Non-pigmented ciliary epithelial cell (primary cell): ENCODE measurements around the gene RNASEH2B.

ENCODE experiments used
- DNase-seq: peaks from one replicate; pipeline ENCODE4 v3.0.0-alpha.2; 2010; ENCODE audit warnings: low read depth

RNASEH2B gene

GRCh38 chr13:50907781-50908180, 1.8 kb upstream of the RNASEH2B start:
- DNase-seq, result no peak

- no peak for DNase-seq
Measured at GRCh38 chr13:50908371-50908770, 1.2 kb upstream of the RNASEH2B start.

GRCh38 chr13:50910485-50910805, 854 bp downstream of the RNASEH2B start:
- DNase-seq, result no peak

- DNase-seq, result no peak
Measured at GRCh38 chr13:50911081-50911631, 1.6 kb downstream of the RNASEH2B start.

- DNase-seq, result peak; percentile 77
Measured at GRCh38 chr13:50911937-50912795, 2.6 kb downstream of the RNASEH2B start.

GRCh38 chr13:50912851-50913250, 3.3 kb downstream of the RNASEH2B start:
- DNase-seq, result no peak

- DNase-seq, result no peak
Measured at GRCh38 chr13:50914176-50914700, 4.6 kb downstream of the RNASEH2B start.

- DNase-seq, result no peak
Measured at GRCh38 chr13:50914848-50915247, 5.3 kb downstream of the RNASEH2B start.

GRCh38 chr13:50915565-50915964, 6.0 kb downstream of the RNASEH2B start:
- no peak for DNase-seq

- no peak for DNase-seq
Measured at GRCh38 chr13:50916701-50917184, 7.2 kb downstream of the RNASEH2B start.

- no peak for DNase-seq
Measured at GRCh38 chr13:50917572-50917971, 8.0 kb downstream of the RNASEH2B start.

- DNase-seq, result no peak
Measured at GRCh38 chr13:50918567-50918966, 9.0 kb downstream of the RNASEH2B start.

GRCh38 chr13:50919277-50919676, 9.7 kb downstream of the RNASEH2B start:
- DNase-seq, result no peak

- DNase-seq, result no peak
Measured at GRCh38 chr13:50921706-50922105, 12.1 kb downstream of the RNASEH2B start.

- no peak for DNase-seq
Measured at GRCh38 chr13:50923272-50923671, 13.7 kb downstream of the RNASEH2B start.

GRCh38 chr13:50924025-50924424, 14.4 kb downstream of the RNASEH2B start:
- no peak for DNase-seq

GRCh38 chr13:50927701-50928100, 18.1 kb downstream of the RNASEH2B start:
- DNase-seq, result no peak

GRCh38 chr13:50928102-50928501, 18.5 kb downstream of the RNASEH2B start:
- DNase-seq, result no peak

GRCh38 chr13:50928659-50929462, 19.3 kb downstream of the RNASEH2B start:
- no peak for DNase-seq

- no peak for DNase-seq
Measured at GRCh38 chr13:50932091-50932490, 22.5 kb downstream of the RNASEH2B start.

GRCh38 chr13:50934735-50935435, 25.3 kb downstream of the RNASEH2B start:
- DNase-seq, result no peak

GRCh38 chr13:50936679-50937078, 27.1 kb downstream of the RNASEH2B start:
- no peak for DNase-seq
